ENCODE results near the gene LDLRAD3.

Gene LDLRAD3

GRCh38 chr11:36077368-36077767 lies 133.5 kb downstream of the LDLRAD3 start:
- H3K79me2 ChIP-seq (ENCODE audit: insufficient read depth, low read length): no peaks in the 10 kb centered on the region
- H3K9me3 ChIP-seq (ENCODE audit: insufficient read depth, low read depth, low read length): no peaks in the 10 kb centered on the region
- TF ChIP-seq EZH2phosphoT487 (IDR thresholded peaks at IDR 0.05; ENCODE audit: borderline replicate concordance): no peak
- no peak for TF ChIP-seq CTCF (conservative IDR thresholded peaks at IDR 0.05; ENCODE audit: low read length)
- no peak overlapping the region for H2AFZ ChIP-seq (ENCODE audit: low read length)
- no peaks in the 10 kb centered on the region for H3F3A ChIP-seq (ENCODE audit: low read depth)
- H3K9me2 ChIP-seq (replicated peaks; ENCODE audit: low read depth, low read length): no peaks in the 10 kb centered on the region
- H4K20me1 ChIP-seq (ENCODE audit: insufficient read depth, low read length, poor library complexity, severe bottlenecking): no peaks in the 10 kb centered on the region
- no peaks in the 10 kb centered on the region for H3K36me3 ChIP-seq (ENCODE audit: insufficient read depth, low read length)
- H3K4me2 ChIP-seq (ENCODE audit: low read depth, low read length, poor library complexity, severe bottlenecking): no peak overlapping the region
- no peak overlapping the region for H3K4me3 ChIP-seq (ENCODE audit: low read length, poor library complexity, severe bottlenecking)
- H3K27me3 ChIP-seq (ENCODE audit: insufficient read depth, low read length, poor library complexity, severe bottlenecking): no peaks in the 10 kb centered on the region
- peaks cover 11% of the 10 kb centered on the region for H3K4me1 ChIP-seq (ENCODE audit: insufficient read depth, low read length, poor library complexity, severe bottlenecking)
- H3K9ac ChIP-seq (ENCODE audit: low read depth, low read length, poor library complexity, severe bottlenecking): no peak overlapping the region

DNA sequence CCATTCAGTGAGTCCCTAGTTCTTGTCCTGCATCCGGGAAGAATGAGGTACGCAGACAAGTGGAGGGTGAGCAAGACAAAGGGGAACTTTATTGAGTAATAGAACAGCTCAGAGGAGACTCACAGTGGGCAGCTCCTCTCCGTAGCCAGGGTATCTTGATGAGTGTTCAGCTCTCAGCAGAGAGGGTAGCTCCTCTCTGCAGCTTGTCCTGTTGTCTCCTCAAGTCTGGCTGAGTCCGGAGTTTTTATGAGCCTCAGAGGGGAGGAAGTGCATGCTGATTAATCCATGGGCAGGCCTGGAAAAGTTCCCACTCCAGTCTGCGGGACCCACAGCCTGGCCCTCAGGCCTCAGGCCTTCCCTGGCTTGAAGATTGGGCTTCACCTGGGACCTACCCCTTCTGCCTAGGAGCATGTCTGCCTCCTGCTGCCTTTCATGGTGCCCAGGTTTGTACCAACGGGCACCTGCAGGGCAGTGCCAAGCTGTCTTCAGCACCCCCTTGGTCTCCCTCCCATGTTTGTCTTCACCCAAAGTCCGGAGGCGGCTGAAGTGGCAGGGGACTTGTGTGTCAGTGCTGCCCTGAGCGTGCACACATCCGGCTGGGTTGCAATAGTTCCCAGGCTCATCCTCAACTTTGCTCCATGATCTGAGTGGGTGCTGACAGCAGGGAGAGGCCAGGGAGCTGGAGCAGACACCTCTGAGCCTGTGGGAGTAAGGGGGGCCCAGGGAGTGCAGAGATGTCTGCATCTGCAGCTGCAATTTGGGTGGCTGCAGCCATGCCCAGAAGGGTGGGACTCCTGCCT lies 134.2 kb downstream of the LDLRAD3 start:
- Histone ChIP-seq H3K4me2 (ENCODE audit: low read depth, low read length, poor library complexity, severe bottlenecking) (no peak overlapping the region), H3K9me3 (ENCODE audit: insufficient read depth, low read depth, low read length) (no peaks in the 10 kb centered on the region), H2AFZ (ENCODE audit: low read length) (no peak overlapping the region), H3K36me3 (ENCODE audit: insufficient read depth, low read length) (no peaks in the 10 kb centered on the region), H3K9ac (ENCODE audit: low read depth, low read length, poor library complexity, severe bottlenecking) (no peak overlapping the region), H3K4me3 (ENCODE audit: low read length, poor library complexity, severe bottlenecking) (no peak overlapping the region), H4K20me1 (ENCODE audit: insufficient read depth, low read length, poor library complexity, severe bottlenecking) (no peaks in the 10 kb centered on the region), H3K27me3 (ENCODE audit: insufficient read depth, low read length, poor library complexity, severe bottlenecking) (no peaks in the 10 kb centered on the region), H3K9me2 (replicated peaks; ENCODE audit: low read depth, low read length) (no peaks in the 10 kb centered on the region), H3F3A (ENCODE audit: low read depth) (no peaks in the 10 kb centered on the region), H3K79me2 (ENCODE audit: insufficient read depth, low read length) (no peaks in the 10 kb centered on the region), H3K4me1 (ENCODE audit: insufficient read depth, low read length, poor library complexity, severe bottlenecking) (peaks cover 11% of the 10 kb centered on the region)
- TF ChIP-seq EZH2phosphoT487 (IDR thresholded peaks at IDR 0.05; ENCODE audit: borderline replicate concordance): no peak
- no peak for TF ChIP-seq CTCF (conservative IDR thresholded peaks at IDR 0.05; ENCODE audit: low read length)

GRCh38 chr11:36078686-36079055 lies 134.8 kb downstream of the LDLRAD3 start:
- no peaks in the 10 kb centered on the region for H3K9me3 ChIP-seq (ENCODE audit: insufficient read depth, low read depth, low read length)
- no peak overlapping the region for H3K9ac ChIP-seq (ENCODE audit: low read depth, low read length, poor library complexity, severe bottlenecking)
- no peak for TF ChIP-seq CTCF (conservative IDR thresholded peaks at IDR 0.05; ENCODE audit: low read length)
- no peak for TF ChIP-seq EZH2phosphoT487 (IDR thresholded peaks at IDR 0.05; ENCODE audit: borderline replicate concordance)

More at GRCh38 chr11:36078686-36079055, 134.8 kb downstream of the LDLRAD3 start:
- no peaks in the 10 kb centered on the region for H3K9me2 ChIP-seq (replicated peaks; ENCODE audit: low read depth, low read length)
- H3K27me3 ChIP-seq (ENCODE audit: insufficient read depth, low read length, poor library complexity, severe bottlenecking): no peaks in the 10 kb centered on the region
- H3K4me1 ChIP-seq (ENCODE audit: insufficient read depth, low read length, poor library complexity, severe bottlenecking): peaks cover 11% of the 10 kb centered on the region
- no peak overlapping the region for H2AFZ ChIP-seq (ENCODE audit: low read length)
- no peaks in the 10 kb centered on the region for H4K20me1 ChIP-seq (ENCODE audit: insufficient read depth, low read length, poor library complexity, severe bottlenecking)
- H3F3A ChIP-seq (ENCODE audit: low read depth): no peaks in the 10 kb centered on the region
- H3K79me2 ChIP-seq (ENCODE audit: insufficient read depth, low read length): no peaks in the 10 kb centered on the region
- H3K4me2 ChIP-seq (ENCODE audit: low read depth, low read length, poor library complexity, severe bottlenecking): no peak overlapping the region
- no peak overlapping the region for H3K4me3 ChIP-seq (ENCODE audit: low read length, poor library complexity, severe bottlenecking)
- no peaks in the 10 kb centered on the region for H3K36me3 ChIP-seq (ENCODE audit: insufficient read depth, low read length)

Data from Loucy (cell line).